Peyer's patch (tissue), 4 donors: ENCODE results near the gene SYS1.

Experiments
- POLR2A ChIP-seq, 2 donors: fragments of 450-650 bp; IDR thresholded peaks; one replicate each; pipeline ENCODE4 v1.5.1; 2017; ENCODE audit warnings: antibody characterized with exemption in 2 of 2, mild to moderate bottlenecking in 2 of 2, moderate library complexity in 2 of 2
- TF ChIP-seq, protein P1 (sequence below), 6 experiments: fragments of 450-650 bp in 4 of 6; fragments of 200-600 bp in 2 of 6; sonication (generic) in 1 of 6; IDR thresholded peaks; one replicate each; pipeline ENCODE4 v1.5.1; 2017 to 2019; ENCODE audit warnings: antibody characterized with exemption in 6 of 6, mild to moderate bottlenecking in 3 of 6, moderate library complexity in 1 of 6

DNA sequence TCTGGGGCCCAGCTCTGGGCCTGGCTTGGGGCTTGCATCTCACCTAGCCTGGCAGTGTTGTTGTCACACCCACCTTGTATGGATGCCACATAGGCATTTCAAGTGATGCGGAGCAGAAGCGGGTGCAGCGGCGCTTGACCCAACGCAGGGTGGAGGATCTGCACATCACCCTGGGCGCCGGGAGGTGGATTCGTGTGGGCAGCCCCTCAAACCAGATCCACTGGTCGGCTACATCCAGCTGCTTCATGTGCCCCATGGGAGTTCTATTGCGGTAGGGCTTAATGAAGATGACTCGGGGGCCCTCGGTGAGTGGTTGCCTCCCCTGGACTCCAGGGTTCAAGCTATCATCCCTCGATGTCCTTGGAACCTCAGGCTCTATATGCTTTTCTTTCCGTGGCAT, 12.0 kb downstream of the SYS1 start:
- TF ChIP-seq, protein P1, sequence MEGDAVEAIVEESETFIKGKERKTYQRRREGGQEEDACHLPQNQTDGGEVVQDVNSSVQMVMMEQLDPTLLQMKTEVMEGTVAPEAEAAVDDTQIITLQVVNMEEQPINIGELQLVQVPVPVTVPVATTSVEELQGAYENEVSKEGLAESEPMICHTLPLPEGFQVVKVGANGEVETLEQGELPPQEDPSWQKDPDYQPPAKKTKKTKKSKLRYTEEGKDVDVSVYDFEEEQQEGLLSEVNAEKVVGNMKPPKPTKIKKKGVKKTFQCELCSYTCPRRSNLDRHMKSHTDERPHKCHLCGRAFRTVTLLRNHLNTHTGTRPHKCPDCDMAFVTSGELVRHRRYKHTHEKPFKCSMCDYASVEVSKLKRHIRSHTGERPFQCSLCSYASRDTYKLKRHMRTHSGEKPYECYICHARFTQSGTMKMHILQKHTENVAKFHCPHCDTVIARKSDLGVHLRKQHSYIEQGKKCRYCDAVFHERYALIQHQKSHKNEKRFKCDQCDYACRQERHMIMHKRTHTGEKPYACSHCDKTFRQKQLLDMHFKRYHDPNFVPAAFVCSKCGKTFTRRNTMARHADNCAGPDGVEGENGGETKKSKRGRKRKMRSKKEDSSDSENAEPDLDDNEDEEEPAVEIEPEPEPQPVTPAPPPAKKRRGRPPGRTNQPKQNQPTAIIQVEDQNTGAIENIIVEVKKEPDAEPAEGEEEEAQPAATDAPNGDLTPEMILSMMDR (IDR thresholded peaks at IDR 0.05): no peak
- no peak for TF ChIP-seq POLR2A (IDR thresholded peaks at IDR 0.05)
